Ammon's horn (tissue), 1 donor: ENCODE results near the gene CXCL11.
"Not testable (repeated sequence)": the region's sequence is repeated elsewhere in the genome, so short reads cannot be mapped to it uniquely, and the experiment has no call there.

ENCODE experiments used
- DNase-seq: peaks from one replicate; pipeline ENCODE4 v3.0.0-alpha.2; 2016; ENCODE audit warnings: low spot score

Gene CXCL11

GRCh38 chr4:76042241-76042998 lies 6.5 kb upstream of the CXCL11 start:
- not testable (repeated sequence) for DNase-seq

GRCh38 chr4:76036855-76037254 lies 985 bp upstream of the CXCL11 start:
- DNase-seq, result no peak

- no peak for DNase-seq
Observed at GRCh38 chr4:76035141-76035540, 729 bp downstream of the CXCL11 start.

- no peak for DNase-seq
Observed at GRCh38 chr4:76029300-76029699, 6.6 kb downstream of the CXCL11 start.

GRCh38 chr4:76028350-76028765 lies 7.5 kb downstream of the CXCL11 start:
- no peak for DNase-seq

GRCh38 chr4:76024065-76024464 lies 11.8 kb downstream of the CXCL11 start:
- DNase-seq, result no peak

- DNase-seq, result no peak
Observed at GRCh38 chr4:76023389-76023788, 12.5 kb downstream of the CXCL11 start, which contains the start of gene CXCL10. Gene CXCL10 (minus strand): TSS chr4:76023497. CDS start chr4:76023431, 66 bp downstream.

- DNase-seq, result no peak
Observed at GRCh38 chr4:76022677-76023076, 13.2 kb downstream of the CXCL11 start.

- DNase-seq, result no peak
Observed at GRCh38 chr4:76022031-76022430, 13.8 kb downstream of the CXCL11 start.

- no peak for DNase-seq
Observed at GRCh38 chr4:76017056-76017686, 18.7 kb downstream of the CXCL11 start.

GRCh38 chr4:76016393-76016792 lies 19.5 kb downstream of the CXCL11 start:
- peak; percentile 25 for DNase-seq

- DNase-seq, result no peak
Observed at GRCh38 chr4:76013540-76013939, 22.3 kb downstream of the CXCL11 start.

GRCh38 chr4:76012388-76012801 lies 23.5 kb downstream of the CXCL11 start:
- no peak for DNase-seq

- peak; percentile 29 for DNase-seq
Observed at GRCh38 chr4:76011700-76012387, 24.0 kb downstream of the CXCL11 start.

- DNase-seq, result no peak
Observed at GRCh38 chr4:76011018-76011670, 24.7 kb downstream of the CXCL11 start.

- DNase-seq, result no peak
Observed at GRCh38 chr4:76010576-76010975, 25.3 kb downstream of the CXCL11 start.

GRCh38 chr4:76009311-76009710 lies 26.6 kb downstream of the CXCL11 start:
- DNase-seq, result no peak

- no peak for DNase-seq
Observed at GRCh38 chr4:76007089-76007862, 28.6 kb downstream of the CXCL11 start, which contains the start of gene CXCL9. Gene CXCL9 (minus strand): TSS chr4:76007509. CDS start chr4:76007449, 60 bp downstream.

GRCh38 chr4:76003620-76004019 lies 32.2 kb downstream of the CXCL11 start:
- DNase-seq, result no peak

- no peak for DNase-seq
Observed at GRCh38 chr4:76003035-76003434, 32.8 kb downstream of the CXCL11 start.

- no peak for DNase-seq
Observed at GRCh38 chr4:76002176-76002575, 33.7 kb downstream of the CXCL11 start.
